DMS79 treated with DMSO at 0.1 percent for 48 hours (cell line): ENCODE results near the gene FEM1B.
A peak's percentile ranks its signal among the peaks of the same experiment; 100 is the strongest.
"Not testable (repeated sequence)": the region's sequence is repeated elsewhere in the genome, so short reads cannot be mapped to it uniquely, and the experiment has no call there.

Experiments used
- DNase-seq: peaks from one replicate; lab custom pipeline; 2025; lab: John Stamatoyannopoulos, UW

FEM1B gene

DNA sequence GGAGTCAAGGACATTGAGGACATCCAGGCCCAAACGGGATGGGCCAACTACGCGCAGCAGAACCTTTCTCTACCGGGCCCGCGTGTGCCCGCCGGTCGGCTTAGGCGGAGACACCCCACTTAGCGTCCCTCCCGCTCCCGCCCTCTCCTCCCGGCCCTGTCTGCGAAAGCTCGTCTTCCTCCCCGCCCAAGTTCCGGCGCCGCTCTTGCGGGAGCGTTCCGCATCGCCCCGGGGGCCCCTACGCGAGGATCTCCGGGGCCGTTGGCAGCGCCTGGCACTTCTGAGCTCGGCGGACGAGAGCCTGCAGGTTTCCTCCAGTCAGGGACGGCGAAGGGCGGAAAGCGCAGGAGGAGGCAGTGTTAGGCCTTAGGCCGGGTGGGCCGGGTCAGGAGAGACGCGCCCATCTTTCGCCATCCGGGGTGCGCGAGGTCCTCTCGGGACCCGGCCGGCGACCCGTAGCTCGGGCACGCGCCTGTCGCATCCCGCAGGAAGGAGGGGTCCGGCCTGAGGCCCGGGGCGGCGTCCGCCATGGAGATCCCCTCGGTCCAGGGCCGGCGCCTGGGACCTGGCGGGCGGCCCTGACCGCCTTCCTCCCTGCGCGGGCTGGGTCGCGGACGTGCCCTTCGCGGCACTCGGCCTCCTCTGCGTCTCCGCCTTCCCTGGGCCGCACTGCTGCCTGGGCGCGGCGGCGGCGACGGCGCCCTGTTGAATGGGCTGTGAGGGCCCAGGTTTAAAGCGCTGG lies at the start of gene FEM1B:
Gene FEM1B, plus strand, starts transcription at position 143 of the 742 bp plus-strand sequence. CDS start 673 bp downstream, outside the sequence.
- DNase-seq: peak; percentile 62

DNA sequence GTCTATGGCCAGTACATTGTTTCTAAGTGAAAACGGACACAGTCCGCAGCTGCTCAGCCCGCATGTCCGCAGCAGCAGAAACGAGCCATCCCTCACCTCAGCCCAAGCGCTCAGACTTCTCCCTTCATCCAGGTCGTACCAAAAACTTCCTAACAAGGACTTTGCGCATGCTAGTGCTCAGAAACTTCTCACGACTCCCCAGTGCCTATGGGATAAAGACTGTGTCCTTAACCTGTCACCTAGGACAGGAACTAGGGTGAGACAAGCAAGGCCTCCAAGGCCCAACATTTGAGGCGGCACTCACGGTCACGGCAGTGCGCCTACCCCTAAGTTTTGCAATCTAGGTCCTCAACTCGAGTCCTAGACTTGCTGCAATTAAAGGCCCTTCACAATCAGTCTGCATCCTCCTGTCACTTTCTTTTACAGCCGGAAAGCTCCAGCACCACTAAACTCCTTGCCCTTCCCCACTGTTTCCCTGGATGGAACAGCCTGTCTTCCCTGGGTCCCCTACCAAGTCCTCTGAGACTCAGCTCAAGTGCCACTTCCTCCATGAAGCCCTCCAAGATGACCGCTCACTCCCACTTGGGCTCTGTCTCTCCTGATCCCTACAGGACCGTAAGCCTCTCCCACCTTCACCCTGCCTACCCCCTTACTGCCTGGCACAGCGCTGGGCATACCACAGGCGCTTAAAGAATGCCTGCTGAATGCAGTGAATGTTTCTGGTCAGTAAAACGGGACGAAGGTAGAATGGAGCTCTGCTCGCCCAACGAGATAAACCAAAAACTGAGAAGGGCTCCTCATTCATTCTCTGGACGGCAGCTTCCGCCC lies 49.2 kb upstream of the FEM1B start:
- DNase-seq: peak; percentile 0

DNA sequence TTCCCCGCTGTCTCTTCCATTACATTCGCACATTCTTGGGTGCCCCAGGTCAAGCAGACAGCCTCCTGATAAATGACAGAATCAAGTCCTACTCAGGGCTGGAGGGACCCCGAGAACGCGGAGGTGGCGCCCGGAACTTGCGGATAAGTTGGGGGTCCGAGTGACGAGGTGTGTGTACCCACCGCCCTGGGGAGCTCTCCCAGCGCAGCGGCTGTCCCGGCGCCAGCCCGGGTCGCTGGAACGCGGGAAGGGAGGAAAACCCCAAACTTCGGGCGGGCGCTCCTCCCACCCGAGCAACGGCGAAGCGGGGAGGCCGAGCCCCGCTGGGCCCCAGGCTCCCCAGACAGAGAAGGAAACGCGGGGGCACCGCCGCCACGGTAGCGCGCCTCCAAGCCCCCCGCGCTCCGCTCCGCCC lies 48.6 kb upstream of the FEM1B start:
- no peak for DNase-seq

DNA sequence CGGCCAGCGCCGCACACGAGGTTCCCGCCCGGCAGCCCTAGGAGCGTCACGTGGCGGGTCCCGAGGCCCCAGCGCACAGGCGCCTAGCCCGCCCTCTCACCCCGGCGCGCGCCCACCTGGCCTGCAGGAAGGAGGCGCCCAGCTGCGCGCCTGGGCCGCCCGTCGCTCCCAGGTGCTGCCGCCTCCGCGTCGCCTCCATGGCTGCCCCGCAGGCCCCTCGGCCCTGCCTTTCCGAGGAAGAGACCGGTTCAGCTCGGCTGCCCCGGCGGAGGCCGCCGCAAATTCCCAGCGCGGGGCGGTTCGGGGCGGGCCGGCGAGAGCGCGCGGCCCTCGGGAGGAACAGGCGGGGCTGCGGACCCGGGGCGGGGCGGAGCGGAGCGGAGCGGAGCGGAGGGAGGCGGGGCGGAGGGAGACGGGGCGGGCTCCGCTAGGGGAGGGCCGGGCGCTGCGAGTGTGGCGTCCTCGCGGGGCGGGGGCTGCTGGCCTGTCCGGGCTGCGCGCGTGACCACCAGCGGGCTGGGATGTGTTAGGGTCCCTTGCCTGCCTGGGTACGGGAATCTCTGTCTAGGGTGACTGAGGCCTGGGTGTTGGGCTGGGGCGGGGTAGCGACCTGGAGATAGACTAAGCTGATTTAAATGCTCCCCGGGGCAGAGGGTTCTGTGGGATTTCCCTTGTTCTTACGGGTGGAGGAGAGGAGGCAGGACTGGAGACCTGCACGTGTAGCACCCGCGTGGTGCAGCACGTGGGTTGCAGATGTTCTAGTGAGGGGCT lies 48.0 kb upstream of the FEM1B start, which contains the start of gene CLN6:
Gene CLN6, minus strand, starts transcription at position 343 of the 771 bp plus-strand sequence. Its CDS starts 144 bp downstream, at position 199.
- DNase-seq: peak; percentile 56

DNA sequence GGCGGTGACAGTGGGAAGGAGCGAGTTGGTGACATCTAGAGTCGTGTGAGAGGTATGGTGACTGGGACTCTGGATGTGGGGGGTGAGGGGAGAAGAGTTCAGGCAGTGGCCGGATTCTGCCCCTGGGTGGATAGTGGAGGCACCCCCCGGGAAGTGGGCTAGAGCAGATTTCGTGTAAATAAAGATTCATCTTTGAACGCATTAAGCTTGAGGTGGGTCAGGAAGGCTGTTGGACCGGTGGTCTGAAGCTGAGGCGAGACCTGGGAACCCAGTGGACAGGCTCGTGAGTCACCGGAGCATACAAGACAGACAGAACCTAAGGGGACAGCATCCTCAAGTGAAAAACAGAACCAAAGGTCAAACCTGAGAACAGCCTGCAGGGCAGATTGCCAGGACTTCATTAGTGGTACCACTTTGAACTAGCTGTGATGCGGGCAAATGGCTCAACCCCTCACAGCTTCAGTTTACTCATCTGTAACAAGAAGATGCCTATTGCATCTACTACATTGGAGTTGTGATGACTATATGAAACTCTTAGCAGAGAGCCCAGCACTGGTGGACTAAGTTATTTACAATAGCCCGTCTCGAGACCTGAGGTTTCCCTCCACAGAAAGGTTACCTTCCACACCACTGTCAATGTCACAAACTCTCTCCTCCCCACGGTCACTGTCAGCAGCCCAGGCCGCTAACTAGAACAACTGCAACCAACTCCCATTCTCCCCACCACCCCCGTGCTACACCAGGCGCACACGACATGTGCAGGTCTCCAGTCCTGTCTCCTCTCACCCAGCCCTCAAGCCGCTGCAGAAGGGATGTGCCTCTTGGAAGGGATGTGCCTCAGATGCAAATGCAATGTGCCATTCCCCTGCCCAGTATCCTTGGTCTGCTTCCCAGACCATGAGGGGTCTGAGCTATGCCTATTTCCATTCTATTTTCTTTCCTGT lies 47.1 kb upstream of the FEM1B start:
- peak; percentile 20 for DNase-seq

DNA sequence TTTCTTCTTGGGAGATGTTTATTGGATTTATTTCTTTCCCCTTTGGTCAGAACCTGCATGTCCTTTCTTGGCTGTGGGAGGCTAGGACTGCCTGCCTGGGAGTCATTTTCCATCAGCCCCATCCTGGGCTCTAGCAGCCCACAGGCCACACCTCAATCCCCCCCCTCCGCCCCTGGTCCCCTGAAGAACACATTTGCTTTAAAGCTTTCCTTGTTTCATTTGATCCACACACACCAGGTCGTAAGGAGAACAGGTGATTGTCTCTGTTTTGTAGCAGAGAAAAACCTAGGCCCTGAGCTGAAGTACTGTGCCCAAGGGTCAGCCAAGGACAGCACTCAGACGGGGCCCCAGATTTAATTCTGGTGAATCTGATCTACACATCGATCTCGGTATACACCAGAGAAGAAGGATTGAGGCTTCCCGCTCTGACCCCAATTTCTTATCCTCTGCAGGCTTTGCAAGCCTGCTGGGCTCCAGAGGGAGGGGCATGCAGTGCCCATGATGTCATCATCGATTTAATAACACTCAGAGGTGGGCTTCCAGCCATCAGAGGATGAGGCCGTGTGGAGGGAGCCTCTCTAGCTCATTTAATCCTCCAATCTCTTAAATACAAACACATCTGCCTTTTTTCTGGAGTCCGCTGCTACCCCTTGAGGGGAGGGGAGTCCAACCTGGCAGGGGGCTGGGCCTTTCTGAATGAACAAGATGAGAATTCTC lies 46.3 kb upstream of the FEM1B start:
- DNase-seq: no peak

DNA sequence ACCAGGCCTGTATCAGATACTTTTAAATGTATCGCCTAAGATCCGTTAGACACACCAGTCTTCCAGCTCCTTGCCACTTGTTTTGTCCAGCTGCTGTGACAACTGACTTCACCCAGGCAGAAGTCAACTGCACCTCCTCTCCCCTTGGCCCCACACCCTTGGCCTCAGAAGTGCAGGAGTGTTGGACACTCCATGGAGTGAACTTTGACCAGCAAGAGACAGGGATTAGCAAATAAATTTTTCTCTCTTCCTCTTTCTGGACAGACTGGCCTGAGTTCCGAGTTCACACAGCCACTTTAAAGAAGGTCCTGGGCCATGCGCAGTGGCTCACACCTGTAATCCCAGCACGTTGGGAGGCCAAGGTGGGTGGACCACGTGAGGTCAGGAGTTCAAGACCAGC lies 45.1 kb upstream of the FEM1B start:
- no peak for DNase-seq

DNA sequence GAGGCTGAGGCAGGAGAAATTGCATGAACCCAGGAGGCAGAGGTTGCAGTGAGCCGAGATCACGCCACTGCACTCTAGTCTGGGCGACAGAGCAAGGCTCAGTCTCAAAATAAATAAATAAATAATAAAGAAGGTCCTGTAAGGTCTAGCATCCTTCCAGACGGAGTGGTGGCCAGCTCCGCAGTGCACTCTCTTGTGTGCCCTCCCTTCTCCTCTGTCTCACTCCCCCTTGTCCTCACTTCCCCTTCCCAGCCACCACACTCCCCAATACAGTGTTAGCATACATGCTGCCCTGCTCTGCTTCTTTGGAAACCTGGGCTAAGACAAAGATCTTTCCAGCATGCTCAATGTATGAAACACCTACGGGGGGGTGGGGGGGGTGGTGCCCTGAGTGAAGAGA lies 44.6 kb upstream of the FEM1B start:
- no peak for DNase-seq

DNA sequence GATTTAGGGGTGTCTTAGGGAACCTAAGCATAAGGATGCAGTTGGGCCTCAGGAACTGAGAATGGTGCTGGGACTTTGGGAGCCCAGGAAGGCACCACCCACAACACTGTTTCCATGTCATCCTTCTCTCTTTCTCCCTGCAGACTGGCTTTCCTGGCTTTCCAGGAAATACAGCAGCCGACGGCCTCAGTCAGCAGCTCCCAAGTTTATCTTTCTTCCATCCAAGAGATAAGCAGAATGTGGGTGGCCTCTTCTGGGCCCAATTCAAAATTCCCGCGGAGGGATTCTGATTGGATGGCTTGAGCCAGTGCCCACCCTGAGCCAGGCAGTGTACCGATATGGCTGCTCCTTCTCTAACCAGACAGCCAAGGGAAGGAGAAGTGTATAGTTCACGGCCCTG lies 43.5 kb upstream of the FEM1B start:
- DNase-seq: no peak

DNA sequence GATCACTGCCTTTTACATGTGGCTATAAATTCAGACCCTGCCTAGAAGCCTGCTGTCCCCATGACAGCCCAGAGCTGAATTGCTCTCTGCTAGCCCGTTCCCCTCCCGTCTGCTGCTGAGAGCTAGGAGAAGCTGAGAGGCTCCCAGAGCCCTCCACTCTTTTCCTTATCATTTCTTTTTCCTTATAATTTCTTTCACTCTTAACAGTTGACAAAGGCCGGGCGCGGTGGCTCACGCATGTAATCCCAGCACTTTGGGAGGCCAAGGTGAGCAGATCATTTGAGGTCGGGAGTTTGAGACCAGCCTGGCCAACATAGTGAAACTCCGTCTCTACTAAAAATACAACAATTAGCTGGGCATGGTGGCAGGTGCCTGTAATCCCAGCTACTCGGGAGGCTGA lies 43.0 kb upstream of the FEM1B start:
- DNase-seq: not testable (repeated sequence)

DNA sequence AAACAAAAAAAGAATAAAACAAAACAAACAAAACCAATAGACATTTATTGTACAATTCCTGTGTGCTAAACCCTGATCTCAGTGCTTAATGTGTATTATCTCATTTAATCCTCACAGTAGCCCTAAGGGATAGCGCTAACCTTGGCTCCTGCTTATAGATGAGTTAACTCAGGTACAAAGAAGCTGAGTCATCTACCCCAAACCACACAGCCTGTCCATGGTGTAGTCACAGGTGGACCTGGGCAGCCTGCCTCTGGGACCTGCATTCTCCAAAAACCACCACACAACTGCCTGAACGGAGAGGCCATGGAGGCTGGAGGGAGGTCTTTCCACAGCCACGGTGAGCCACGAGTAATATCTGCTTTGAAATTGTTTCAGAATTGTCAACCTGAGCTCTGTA lies 42.5 kb upstream of the FEM1B start:
- no peak for DNase-seq

DNA sequence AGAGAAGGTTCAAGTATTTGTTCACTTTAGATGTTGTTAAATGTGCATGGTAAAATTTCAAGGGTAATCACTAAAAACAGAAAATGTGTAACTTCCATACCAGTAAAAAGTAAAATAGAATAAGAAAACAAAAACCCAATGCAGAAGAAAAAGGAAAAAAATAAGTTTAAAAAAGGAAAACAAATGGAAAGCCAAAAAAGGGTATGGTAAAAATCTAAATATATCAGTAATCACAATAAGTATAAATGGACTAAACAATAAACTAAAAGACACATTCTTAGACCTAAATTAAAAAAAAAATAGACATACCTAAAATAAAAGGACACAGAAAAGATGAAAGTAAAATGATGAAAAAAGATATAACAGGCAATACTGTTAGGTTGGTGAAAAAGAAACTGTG lies 38.5 kb upstream of the FEM1B start:
- DNase-seq: no peak

DNA sequence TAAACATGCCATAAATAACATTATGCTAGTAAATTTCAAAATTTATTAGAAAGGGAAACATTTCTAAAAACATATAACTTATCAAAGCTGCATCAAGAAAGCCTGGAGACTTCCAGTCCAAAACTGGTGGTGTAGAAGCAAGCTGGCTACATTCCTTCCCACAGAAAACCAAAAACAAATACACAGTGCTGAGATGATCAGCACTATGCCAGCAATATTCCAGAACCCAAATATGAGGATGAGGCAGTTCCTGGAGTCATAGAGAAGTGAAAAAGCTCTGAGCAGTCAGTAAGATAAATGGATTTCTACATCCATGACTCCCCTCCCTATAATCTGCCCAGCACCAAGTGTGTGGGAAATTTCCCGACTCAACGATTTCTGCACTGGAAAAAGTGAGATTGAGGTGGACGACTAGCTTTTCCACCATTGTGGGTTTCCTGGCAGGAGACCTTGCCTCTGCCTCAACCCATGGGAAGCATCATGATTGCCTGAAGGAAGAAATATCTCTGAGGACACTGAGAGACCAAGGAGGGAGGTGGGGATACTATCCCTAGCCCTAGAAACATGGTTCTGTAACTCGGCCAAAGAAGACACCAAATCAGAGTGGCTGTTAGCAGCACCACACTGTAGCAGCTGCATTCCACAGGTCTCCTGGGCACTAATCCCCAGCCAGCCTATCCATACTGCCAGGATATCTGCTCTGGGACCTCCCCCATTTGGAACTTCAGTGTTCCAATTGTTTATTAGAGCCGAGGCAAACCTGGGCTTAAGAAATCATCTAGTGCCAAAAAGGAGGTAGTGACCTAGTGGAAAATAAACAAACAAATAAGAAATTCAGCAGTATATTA lies 36.2 kb upstream of the FEM1B start:
- DNase-seq: no peak

DNA sequence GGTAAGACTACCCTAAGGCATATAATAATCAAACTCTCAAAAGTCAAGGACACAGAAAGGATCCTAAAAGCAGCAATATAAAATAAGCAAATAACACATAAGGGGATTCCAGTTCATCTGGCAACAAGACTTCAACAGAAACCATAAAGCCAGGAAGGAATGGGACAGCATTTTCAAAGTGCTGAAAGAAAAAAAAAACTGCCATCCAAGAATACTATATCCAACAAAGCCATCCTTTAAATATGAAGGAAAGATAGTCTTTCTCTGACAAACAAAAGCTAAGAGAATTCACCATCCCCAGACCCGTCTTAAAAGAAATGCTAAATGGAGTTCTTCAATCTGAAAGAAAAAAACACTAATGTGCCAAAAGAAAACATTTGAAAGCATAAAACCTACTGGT lies 33.3 kb upstream of the FEM1B start:
- DNase-seq: no peak

DNA sequence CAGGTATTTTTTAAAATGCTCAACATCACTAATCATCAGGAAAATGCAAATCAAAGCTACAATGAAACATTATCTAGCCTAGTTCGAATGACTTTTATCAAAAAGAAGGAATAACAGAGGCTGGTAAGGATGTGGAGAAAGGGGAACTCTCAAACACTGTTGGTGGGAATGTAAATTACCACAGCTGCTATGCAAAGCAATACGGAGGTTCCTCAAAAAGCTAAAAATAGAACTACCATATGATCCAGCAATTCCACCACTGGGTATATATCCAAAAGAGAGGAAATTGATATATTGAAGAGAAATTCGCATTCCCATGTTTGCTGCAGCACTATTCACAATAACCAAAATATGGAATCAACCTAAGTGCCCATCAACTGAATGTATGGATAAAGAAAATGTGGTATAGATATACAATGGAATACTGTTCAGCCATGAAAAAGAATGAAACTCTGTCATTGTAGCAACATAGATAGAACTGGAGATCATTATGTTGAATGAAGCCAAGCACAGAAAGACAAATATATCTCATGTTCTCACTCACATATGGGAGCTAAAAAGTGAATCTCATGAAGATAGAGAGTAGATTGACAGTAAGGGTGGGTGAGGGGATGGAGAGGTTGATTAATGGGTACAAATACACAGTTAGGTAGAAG lies 28.4 kb upstream of the FEM1B start:
- no peak for DNase-seq

DNA sequence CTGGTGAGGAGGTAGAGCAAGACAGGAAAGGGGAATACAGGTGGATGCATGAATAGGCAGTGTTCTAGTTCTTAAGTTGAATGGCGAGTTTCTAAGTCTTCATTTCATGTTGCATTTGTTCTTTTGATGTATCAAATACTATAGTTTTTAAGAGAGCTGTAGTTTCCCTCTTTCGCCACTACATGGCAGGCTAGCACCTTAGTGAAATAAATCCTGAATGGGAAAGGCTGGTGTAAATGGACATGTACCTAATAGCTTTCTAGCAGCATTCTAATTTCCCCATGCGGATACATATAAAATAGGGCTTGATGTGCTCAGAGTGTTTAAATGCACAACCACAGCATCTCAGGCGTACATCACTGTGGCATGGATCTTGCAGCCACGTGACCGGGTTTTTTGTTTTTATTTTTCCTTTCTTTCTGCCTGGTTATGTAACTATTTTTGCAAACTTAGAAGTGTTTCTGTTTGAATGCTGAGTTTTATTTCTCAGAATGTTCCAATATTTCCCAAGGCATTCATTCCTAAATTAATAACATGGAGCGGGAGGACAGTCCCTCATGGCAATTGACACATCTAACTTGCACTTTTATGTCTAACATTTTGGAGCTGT lies 24.5 kb upstream of the FEM1B start:
- DNase-seq: peak; percentile 38

DNA sequence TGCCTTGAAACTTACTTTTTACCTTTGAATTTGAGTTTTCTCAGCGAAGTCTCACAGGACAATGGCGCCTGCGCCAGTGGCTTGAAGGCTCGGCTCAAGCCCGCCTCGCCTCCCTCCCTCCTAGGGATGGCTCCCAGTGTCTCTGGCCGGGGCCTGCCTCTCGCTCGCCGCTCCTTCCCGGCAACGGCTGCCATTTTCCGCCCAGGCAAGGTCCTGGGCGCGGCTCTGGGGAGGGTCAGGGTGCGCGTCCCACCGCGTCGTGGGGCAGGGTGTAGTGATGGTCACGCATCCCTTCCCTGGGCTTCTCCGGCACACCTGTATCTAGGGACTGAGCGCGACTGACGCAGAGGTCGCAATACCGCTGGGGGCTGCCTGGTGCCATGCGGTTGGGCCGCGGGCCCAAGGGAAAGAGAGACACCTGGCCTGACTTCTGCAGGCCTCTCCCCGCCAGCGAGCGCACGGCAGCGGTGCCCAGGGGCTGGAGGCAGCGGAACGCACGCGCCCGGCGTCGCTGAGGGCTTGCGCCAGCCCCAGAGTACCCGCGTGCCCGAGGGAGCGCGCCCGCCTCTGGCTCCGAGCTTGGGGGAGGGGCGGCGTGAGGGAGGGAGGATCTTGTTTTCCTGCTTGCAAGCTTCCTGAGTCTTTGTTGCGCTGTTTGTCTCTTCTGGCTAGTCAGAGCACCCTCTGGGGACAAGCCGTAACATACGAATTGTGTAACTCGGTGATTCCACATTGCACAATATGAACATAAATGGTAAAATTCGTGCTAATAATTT lies 20.7 kb upstream of the FEM1B start:
- peak; percentile 44 for DNase-seq

DNA sequence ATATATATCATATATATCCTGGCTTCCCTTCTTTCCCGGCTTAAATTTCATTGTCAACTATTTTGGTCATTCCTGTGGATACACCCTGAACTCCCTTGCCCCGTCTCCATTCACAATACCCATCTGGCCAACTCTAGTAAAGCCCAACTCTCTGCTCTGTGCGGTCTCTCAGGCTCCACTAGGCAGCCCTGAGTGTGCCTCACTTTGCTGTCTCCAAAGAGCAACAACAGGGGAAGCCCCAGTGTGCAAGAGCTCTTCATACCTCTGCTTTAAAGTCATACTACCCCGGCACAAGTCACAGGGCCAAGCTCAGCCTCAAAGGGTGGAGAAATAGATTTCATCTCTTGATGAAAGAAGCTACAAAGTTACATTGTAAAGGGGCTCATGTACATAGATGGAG lies 18.9 kb upstream of the FEM1B start:
- no peak for DNase-seq
